GM19395 (cell line): ENCODE measurements around the gene SYT2.
"Not testable (repeated sequence)": the region's sequence is repeated elsewhere in the genome, so short reads cannot be mapped to it uniquely, and the experiment has no call there.

ENCODE experiments used
- ATAC-seq: cut with Tn5 transposase; IDR thresholded peaks from one replicate; pipeline ENCODE4 v1.9.1; 2021; ENCODE audit warnings: mild to moderate bottlenecking, moderate library complexity; ENCODE audit not compliant: unreplicated experiment

SYT2 gene

GRCh38 chr1:202625416-202626360, 84.6 kb downstream of the SYT2 start:
- ATAC-seq: no peak

GRCh38 chr1:202624781-202625108, 85.5 kb downstream of the SYT2 start:
- ATAC-seq: no peak

GRCh38 chr1:202624088-202624780, 86.0 kb downstream of the SYT2 start:
- ATAC-seq: no peak

GRCh38 chr1:202623476-202623875, 86.8 kb downstream of the SYT2 start:
- not testable (repeated sequence) for ATAC-seq

- ATAC-seq: no peak
Observed at GRCh38 chr1:202623075-202623474, 87.2 kb downstream of the SYT2 start.

GRCh38 chr1:202622388-202622787, 87.9 kb downstream of the SYT2 start:
- no peak for ATAC-seq

GRCh38 chr1:202621446-202621845, 88.8 kb downstream of the SYT2 start:
- ATAC-seq: no peak

GRCh38 chr1:202620036-202620435, 90.2 kb downstream of the SYT2 start:
- not testable (repeated sequence) for ATAC-seq

- ATAC-seq: no peak
Observed at GRCh38 chr1:202619505-202619904, 90.7 kb downstream of the SYT2 start.

GRCh38 chr1:202619012-202619411, 91.2 kb downstream of the SYT2 start:
- not testable (repeated sequence) for ATAC-seq

- ATAC-seq: peak; percentile 36
Observed at GRCh38 chr1:202616355-202616915, 93.8 kb downstream of the SYT2 start.

GRCh38 chr1:202615501-202616354, 94.5 kb downstream of the SYT2 start:
- peak; percentile 65 for ATAC-seq

- ATAC-seq: not testable (repeated sequence)
Observed at GRCh38 chr1:202615208-202615500, 95.1 kb downstream of the SYT2 start.

GRCh38 chr1:202614363-202615207, 95.7 kb downstream of the SYT2 start:
- ATAC-seq: not testable (repeated sequence)

GRCh38 chr1:202613571-202613970, 96.7 kb downstream of the SYT2 start:
- no peak for ATAC-seq

- not testable (repeated sequence) for ATAC-seq
Observed at GRCh38 chr1:202612036-202612435, 98.2 kb downstream of the SYT2 start.

- no peak for ATAC-seq
Observed at GRCh38 chr1:202605515-202605914, 104.7 kb downstream of the SYT2 start.

- no peak for ATAC-seq
Observed at GRCh38 chr1:202603435-202603834, 106.8 kb downstream of the SYT2 start.

- ATAC-seq: no peak
Observed at GRCh38 chr1:202600432-202601041, 109.7 kb downstream of the SYT2 start.
